K562 (cell line): ENCODE results near the gene TMEM117.

ENCODE experiments used
- BMI1 ChIP-seq: fragments of 150-350 bp; IDR thresholded peaks from 2 replicates; pipeline ENCODE4 v1.6.1; 2014; ENCODE audit warnings: low read length
- CHAMP1 ChIP-seq: fragments of 450-650 bp; IDR thresholded peaks from 2 replicates; pipeline ENCODE4 v1.6.1; 2016; ENCODE audit warnings: mild to moderate bottlenecking
- FOXJ2 ChIP-seq: fragments of 200-800 bp; sonication (Bioruptor generic); IDR thresholded peaks from 2 replicates; pipeline ENCODE4 v1.6.1; 2016; ENCODE audit warnings: missing genetic modification characterization, missing compliant biosample characterization
- MEF2D ChIP-seq: conservative IDR thresholded peaks from 2 replicates; pipeline ENCODE4 v1.6.1; 2016; ENCODE audit warnings: low read depth, missing genetic modification characterization, missing compliant biosample characterization
- PML ChIP-seq: IDR thresholded peaks from 2 replicates; pipeline ENCODE4 v1.6.1; 2012; ENCODE audit warnings: low read length, inconsistent platforms
- ZBTB43 ChIP-seq: sonication (generic); formaldehyde crosslinking; IDR thresholded peaks from 2 replicates; pipeline ENCODE4 v1.8.0; 2023; ENCODE audit warnings: mild to moderate bottlenecking, missing genetic modification reagents
- ZNF511 ChIP-seq: sonication (generic); formaldehyde crosslinking; IDR thresholded peaks from 2 replicates; pipeline ENCODE4 v1.8.0; 2022; ENCODE audit warnings: mild to moderate bottlenecking, missing genetic modification reagents

DNA sequence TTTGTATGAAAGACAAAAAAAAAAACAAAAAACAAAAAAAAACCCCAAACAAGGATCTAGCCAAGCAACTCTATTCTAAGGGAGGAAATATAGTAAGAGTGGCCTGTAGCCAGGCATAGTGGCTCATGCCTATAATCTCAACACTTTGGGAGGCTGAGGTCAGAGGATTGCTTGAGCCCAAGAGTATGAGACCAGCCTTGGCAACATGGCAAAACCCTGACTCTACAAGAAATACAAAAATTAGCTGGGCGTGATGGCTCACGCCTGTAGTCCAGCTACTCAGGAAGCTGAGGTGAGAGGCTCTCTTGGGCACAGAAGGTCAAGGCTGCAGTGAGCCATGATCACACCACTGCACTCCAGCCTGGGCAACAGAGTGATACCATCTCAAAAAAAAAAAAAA is 47.9 kb downstream of the TMEM117 start:
- TF ChIP-seq MEF2D (tag) (no peak), FOXJ2 (tag) (no peak), BMI1 (no peak), PML (no peak), CHAMP1 (no peak), ZBTB43 (CRISPR knock-in tag) (no peak), ZNF511 (no peak)
